Activated CD8-positive, alpha-beta memory T cell treated with anti-CD3 and anti-CD28 coated beads for 1 hour (primary cell): ENCODE measurements around the gene EHBP1.
A peak's percentile ranks its signal among the peaks of the same experiment; 100 is the strongest.
"Not testable (repeated sequence)": the region's sequence is repeated elsewhere in the genome, so short reads cannot be mapped to it uniquely, and the experiment has no call there.

Experiments
- DNase-seq, 2 donors: peaks; one replicate each; pipeline ENCODE4 v3.0.0-alpha.2; 2020; ENCODE audit warnings: low read depth in 1 of 2; ENCODE audit errors: extremely low read depth in 1 of 2

EHBP1 gene

GRCh38 chr2:62704654-62705006, 883 bp upstream of the EHBP1 start:
- DNase-seq, result no peak

- DNase-seq, result no peak
Observed at GRCh38 chr2:62705859-62706720, 577 bp downstream of the EHBP1 start.

DNA sequence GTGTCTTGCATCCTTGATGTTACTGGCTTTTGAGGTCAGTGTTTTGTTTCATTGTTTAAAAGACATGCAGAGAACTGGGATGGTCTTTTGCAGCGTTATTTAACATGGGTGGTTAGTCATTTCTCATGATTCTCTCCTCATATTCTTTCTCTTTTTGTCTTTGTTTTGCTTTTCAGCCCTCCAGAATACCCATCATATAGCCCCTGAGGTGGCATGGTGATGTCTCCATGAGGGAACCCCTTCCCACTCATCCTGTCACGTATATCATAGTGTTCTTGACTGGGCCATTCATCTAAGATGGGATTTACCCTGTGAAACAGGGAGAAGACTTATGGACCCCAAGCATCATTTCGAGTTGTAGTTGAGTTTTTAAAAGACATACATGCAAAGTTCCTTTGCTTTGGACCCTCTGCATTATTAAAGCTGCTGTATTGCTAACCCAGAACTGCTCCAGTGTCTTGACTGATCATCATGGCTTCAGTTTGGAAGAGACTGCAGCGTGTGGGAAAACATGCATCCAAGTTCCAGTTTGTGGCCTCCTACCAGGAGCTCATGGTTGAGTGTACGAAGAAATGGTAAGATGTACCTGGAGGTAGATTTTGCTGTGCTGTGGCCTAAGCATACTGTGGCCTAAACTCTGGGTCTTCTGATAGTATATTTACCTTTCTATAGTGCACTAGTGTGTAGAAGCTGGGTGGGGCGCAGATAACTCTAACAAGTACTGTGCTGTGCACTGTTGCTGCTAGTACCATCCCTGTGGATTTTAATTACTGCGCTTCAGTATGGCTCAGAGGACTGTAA, 1.4 kb downstream of the EHBP1 start:
- no peak for DNase-seq

GRCh38 chr2:62708751-62709150, 3.2 kb downstream of the EHBP1 start:
- DNase-seq, result no peak

GRCh38 chr2:62711832-62712494, 6.5 kb downstream of the EHBP1 start:
- no peak for DNase-seq

DNA sequence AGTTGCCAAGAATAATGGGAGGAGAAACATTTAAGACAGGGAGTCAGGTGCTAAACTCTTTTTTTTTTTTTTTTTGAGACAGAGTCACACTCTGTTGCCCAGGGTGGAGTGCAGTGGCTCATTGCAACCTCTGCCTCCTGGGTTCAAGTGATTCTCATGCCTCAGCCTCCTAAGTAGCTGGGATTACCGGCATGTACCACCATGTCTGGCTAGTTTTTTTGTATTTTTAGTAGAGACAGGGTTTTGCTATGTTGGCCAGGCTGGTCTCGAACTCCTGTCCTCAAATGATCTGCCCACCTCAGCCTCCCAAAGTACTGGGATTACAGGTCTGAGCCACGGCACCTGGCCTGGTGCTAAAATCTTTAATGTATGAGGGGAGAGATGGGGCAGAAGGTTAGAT, 7.7 kb downstream of the EHBP1 start:
- DNase-seq, result not testable (repeated sequence)

DNA sequence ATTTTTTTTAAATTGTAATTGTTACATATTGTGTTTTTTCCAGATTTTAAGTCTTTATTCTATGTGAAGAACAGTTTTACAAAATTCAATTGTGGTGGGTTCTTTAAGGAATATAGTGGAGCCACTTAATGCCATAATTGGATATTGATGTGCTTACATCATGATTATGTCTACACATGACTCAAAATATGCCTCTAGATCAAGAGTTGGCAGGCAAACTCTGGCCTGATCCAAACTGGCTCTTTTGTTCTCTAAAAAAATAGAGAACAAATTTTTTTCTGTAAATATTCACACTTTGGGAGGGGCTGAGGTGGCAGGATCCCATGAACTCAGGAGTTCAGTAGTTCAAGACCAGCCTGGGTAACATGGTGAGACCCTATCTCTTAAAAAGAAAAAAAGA, 8.3 kb downstream of the EHBP1 start:
- DNase-seq, result no peak

DNA sequence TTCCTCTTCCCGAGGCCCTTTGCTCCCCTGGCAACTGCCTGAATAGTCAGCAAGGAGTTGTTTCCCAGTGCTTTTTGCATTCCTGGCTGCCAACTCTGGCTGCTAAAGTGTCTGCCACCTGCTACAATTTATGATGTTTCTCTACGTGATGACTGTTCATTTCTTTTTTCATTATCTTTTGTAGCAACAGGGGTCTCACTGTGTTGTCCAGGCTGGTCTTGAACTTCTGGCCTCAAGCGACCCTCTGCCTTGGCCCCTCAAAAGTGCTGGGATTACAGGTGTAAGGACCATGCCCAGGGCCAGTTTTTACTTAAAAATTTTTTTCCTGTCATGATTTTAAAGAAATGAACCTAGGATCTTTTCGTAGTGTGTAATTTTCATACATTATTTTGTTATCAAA, 11.3 kb downstream of the EHBP1 start:
- DNase-seq, result no peak

GRCh38 chr2:62717503-62718081, 12.1 kb downstream of the EHBP1 start:
- DNase-seq, result no peak

GRCh38 chr2:62718225-62718822, 12.8 kb downstream of the EHBP1 start:
- DNase-seq, result no peak

DNA sequence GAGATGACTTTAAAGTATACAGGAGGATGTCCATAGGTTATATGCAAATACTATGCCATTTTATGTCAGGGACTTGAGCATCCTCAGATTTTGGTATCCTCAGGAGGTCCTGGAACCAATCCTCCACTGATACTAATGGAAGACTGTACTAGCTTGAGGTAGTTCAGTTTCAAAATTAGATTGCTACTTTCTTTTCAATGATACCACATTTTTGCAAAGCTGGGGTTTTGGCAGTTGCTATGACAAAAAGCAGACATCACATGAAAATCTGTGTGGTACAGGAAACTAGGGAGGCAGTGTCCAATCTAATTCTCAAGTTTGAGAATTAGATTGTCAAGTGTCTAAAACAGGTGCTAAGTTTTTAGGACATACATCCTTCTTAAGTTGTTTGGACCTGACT, 14.2 kb downstream of the EHBP1 start:
- no peak for DNase-seq

DNA sequence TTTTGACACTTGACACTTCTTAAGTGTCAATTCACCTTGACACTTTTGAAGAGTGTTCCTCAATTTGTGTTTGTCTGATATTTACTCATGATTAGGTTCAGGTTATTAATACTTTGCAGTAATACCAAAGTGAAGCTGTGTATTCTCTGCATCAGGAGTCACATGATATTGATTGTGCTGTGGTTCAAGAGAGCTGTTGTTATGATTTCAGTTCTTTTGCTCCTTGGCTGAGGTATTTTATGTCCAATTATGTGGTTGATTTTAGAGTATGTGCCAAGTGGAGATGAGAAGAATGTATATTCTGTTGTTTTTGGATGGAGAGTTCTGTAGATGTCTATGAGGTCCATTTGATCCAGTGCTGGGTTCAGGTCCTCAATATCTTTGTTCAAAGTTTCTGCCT, 17.2 kb downstream of the EHBP1 start:
- no peak for DNase-seq

- no peak for DNase-seq
Observed at GRCh38 chr2:62723253-62723652, 17.7 kb downstream of the EHBP1 start.

DNA sequence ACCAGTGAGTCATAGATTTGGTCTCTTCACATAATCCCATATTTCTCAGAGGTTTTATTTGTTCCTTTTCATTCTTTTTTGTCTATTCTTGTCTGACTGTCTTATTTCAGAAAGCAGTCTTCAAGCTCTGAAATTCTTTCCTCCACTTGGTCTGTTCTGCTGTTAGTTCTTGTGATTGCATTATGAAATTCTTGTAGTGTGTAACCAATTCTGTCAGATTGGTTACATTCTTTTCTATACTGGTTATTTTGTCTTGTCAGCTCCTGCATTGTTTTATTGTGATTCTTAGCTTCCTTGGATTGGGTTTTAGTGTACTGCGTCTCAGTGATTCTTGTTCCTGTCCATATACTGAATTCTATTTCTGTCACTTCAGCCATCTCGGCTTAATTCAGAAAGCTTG, 18.6 kb downstream of the EHBP1 start:
- DNase-seq, result no peak

DNA sequence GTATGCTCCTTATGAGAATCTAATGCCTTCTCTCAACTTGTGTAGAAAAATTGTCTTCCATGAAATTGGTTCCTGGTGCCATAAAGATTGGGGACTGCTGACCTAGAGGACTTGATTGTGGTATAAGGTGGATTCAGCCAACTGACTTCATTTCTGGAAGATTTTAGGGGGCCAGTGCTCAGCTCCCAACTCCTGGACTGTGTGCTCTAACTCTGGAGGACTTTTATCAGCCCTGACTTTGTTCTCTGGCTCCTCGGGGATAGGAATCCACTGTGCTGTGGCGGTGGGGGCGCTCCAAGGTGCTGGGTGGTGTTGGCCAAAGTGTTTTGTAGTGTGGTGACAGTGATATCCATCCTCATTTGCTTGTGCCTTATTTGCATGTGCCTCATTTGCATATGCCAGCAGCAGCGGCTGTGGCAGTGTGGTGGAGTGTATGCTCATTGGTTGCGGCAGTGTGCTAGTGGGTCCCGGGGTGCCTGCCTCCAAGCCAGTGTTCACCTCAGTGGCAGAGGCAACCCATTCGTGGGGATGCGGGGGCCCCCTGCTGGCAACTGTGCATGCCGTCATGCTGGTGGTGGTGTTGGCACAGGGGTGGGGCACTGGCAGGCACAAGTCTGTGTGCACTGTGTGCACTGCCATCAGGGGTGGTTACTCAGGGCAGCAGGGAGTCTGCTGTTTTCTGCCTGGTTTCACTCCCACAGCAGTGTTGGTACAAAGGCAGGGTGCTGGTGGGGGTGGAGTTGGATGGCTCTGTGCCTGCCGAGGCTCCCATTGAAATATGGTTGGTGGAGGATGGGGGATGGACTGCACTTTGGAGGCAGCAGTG, 19.6 kb downstream of the EHBP1 start:
- peak in 1 of 2 donors; percentile 8 for DNase-seq

- DNase-seq, result no peak
Observed at GRCh38 chr2:62725712-62726055, 20.2 kb downstream of the EHBP1 start.

DNA sequence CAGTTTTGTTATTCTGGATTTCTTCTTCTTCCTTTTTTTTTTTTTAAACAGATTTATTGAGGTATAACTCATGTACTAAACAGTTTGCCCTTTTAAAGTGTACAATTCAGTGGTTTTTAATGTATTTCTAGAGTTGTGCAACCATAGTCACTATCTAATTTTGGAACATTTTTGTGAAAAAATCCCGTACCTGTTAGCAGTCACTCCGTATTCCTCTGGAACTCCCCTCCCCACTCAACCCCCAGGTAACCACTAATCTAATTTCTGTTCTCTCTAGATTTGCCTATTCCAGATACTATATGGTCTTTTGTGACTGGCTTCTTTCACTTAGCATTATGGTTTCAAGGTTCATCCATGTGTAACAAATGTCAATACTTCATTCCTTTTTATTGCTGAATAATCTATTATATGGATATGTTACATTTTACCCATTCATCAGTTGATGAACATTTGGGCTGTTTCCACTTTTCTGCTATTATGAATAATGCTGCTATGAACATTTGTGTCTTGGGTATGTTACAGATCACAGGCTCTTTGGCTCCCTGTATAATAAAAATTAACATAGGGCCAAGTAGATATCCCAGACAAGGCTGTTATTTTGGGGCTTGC, 21.9 kb downstream of the EHBP1 start:
- no peak for DNase-seq

DNA sequence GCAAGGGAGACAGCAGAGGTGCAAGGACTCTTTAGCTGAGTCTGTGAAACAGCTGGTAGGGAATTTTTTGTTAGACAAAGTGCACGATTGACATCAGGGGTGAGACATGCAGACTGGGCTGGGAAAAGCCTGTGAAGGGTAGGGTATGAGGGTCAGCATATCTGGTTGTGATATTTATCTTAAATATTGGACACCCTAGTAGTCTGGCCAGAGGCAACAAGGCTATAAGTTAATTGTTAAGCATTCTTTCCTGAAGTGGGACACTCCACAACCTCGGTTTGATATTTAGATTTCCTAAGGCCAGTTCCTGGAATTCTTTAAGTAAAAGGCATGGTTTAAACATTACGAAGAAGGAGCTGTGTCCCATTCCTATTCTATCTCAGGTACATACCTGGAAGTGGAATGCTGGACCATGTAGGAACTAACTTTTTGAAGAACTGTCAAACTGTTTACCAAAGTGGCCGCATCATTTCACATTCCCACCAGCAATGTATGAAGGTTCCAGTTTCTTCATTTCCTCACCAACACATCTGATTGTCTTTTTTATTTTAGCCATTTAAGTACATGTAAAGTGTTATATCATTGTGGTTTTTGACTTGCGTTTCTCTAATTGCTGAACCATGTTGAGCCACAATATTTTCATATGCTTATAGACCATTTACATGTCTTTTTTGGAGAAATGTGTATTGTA, 22.5 kb downstream of the EHBP1 start:
- DNase-seq, result no peak

GRCh38 chr2:62731275-62731674, 25.8 kb downstream of the EHBP1 start:
- DNase-seq, result no peak
